PC-3 (cell line): ENCODE data around the gene RNF113B. TPM values are rescaled to one million over a fixed set of nuclear protein-coding genes. Genes with fewer than 3 reads are reported as not detected.

Experiments
- microRNA-seq: library from miRNA; unstranded; fragments of <30 nt; microRNA quantifications from one replicate; pipeline ENCODE4 v1.1.0, GENCODE V29; 2020; ENCODE audit not compliant: unreplicated experiment
- total RNA-seq: library from RNA; depleted of rRNA; stranded (reverse); fragments of >200 nt; gene quantifications from 2 replicates; pipeline ENCODE4 v1.2.3, GENCODE V29; 2014; rRNA removed

Gene RNF113B
- total RNA-seq, 1 experiment from 2014 or later: not detected

Small RNA genes within 50 kb of the gene (microRNA-seq; reads per million reads assigned to microRNA genes)
- gene MIR3170: not detected

Other genes with a start within 250 kb of the RNF113B start
- gene IPO5, start 223.6 kb downstream of the RNF113B start, total RNA-seq: 155 and 181 TPM in 2 replicates
- gene FARP1, start 34.2 kb downstream of the RNF113B start, total RNA-seq: 18.2 and 20.9 TPM in 2 replicates